Neural progenitor cell (in vitro differentiated cells): Measurements from ENCODE around the gene ATF7IP2.

ENCODE experiments used
- CTCF ChIP-seq: fragments of 200-600 bp; sonication (generic); IDR thresholded peaks from 2 replicates; pipeline ENCODE4 v1.5.1; 2017; ENCODE audit warnings: antibody characterized with exemption, mild to moderate bottlenecking
- EZH2 ChIP-seq: fragments of 200-600 bp; sonication (generic); IDR thresholded peaks from 2 replicates; pipeline ENCODE4 v1.6.1; 2017; ENCODE audit warnings: antibody characterized with exemption, mild to moderate bottlenecking, moderate library complexity

- TF ChIP-seq CTCF (no peak), EZH2 (no peak)
These were observed 126.0 kb downstream of the ATF7IP2 start for GRCh38 chr16:10511829-10512228.
